IMR-90 (cell line): ENCODE results near the gene TDRD12. TPM values are rescaled to one million over a fixed set of nuclear protein-coding genes. Genes with fewer than 3 reads are reported as not detected.

Source experiments
- ATAC-seq: fragments of 200-7000 bp; cut with Tn5 transposase; 2 replicates; pipeline ENCODE4 v1.9.1; 2020; ENCODE audit warnings: low read depth, mild to moderate bottlenecking, moderate library complexity
- BruUV-seq: library from RNA; stranded (reverse); fragments of 400-500 nt; replicated peaks from 2 replicates; lab custom pipeline; 2021; lab: Mats Ljungman, UMichigan
- CTCF ChIA-PET: fragments of 300-600 bp; formaldehyde crosslinking; extraction: SDS; loops from one replicate; lab custom pipeline; 2021; ENCODE audit warnings: antibody characterized with exemption; lab: Yijun Ruan, JAX
- POLR2A ChIA-PET: fragments of 300-600 bp; sonication (Branson Sonifier 250); formaldehyde crosslinking; loops from one replicate; lab custom pipeline; 2022; ENCODE audit warnings: antibody characterized with exemption; ENCODE audit not compliant: unreplicated experiment; lab: Charles Lee
- DNase-seq: peaks from one replicate; pipeline ENCODE4 v3.0.0; 2013
- H2AFZ ChIP-seq: replicated peaks from 2 replicates; pipeline ENCODE3; 2013; ENCODE audit warnings: low read length, mild to moderate bottlenecking; ENCODE audit not compliant: poor library complexity
- H2AK5ac ChIP-seq: 2 replicates; pipeline ENCODE4 v1.6.1; 2013; ENCODE audit warnings: low read depth, low read length, inconsistent platforms
- H2AK9ac ChIP-seq: replicated peaks from 2 replicates; pipeline ENCODE3; 2013; ENCODE audit warnings: mild to moderate bottlenecking, low read depth, low read length, moderate library complexity; ENCODE audit not compliant: poor library complexity
- H2BK120ac ChIP-seq: 2 replicates; pipeline ENCODE4 v1.6.1; 2013; ENCODE audit warnings: low read depth, low read length, inconsistent platforms
- H2BK15ac ChIP-seq: 3 replicates; pipeline ENCODE4 v1.6.1; 2013; ENCODE audit warnings: low read depth, low read length, inconsistent platforms
- H2BK20ac ChIP-seq: 2 replicates; pipeline ENCODE4 v1.6.1; 2013; ENCODE audit warnings: low read depth, mild to moderate bottlenecking, inconsistent platforms, low read length, moderate library complexity
- H2BK5ac ChIP-seq: 2 replicates; pipeline ENCODE4 v1.6.1; 2013; ENCODE audit warnings: mild to moderate bottlenecking, low read depth, low read length, inconsistent platforms; ENCODE audit not compliant: poor library complexity, severe bottlenecking
- H3K14ac ChIP-seq: replicated peaks from 2 replicates; pipeline ENCODE4 v1.6.1; 2013; ENCODE audit warnings: low read depth, low read length, inconsistent platforms
- H3K18ac ChIP-seq: 2 replicates; pipeline ENCODE4 v1.6.1; 2013; ENCODE audit warnings: low read depth, low read length, control low read depth
- H3K23ac ChIP-seq: 2 replicates; pipeline ENCODE4 v1.6.1; 2013; ENCODE audit warnings: low read depth, low read length, inconsistent platforms
- H3K27ac ChIP-seq: 2 replicates; pipeline ENCODE4 v1.5.1; 2013; ENCODE audit warnings: mild to moderate bottlenecking, control low read depth, low read length; ENCODE audit not compliant: insufficient read depth
- H3K27me3 ChIP-seq: 2 replicates; pipeline ENCODE4 v1.6.1; 2013; ENCODE audit warnings: low read length; ENCODE audit not compliant: control insufficient read depth, insufficient read depth
- H3K36me3 ChIP-seq: 2 replicates; pipeline ENCODE4 v1.6.1; 2013; ENCODE audit warnings: low read length, mixed read lengths; ENCODE audit not compliant: control insufficient read depth, insufficient read depth
- H3K4ac ChIP-seq: 2 replicates; pipeline ENCODE4 v1.6.1; 2013; ENCODE audit warnings: low read depth, low read length, inconsistent platforms
- H3K4me1 ChIP-seq: 2 replicates; pipeline ENCODE4 v1.6.1; 2013; ENCODE audit warnings: low read length, mixed read lengths; ENCODE audit not compliant: control insufficient read depth, insufficient read depth
- H3K4me2 ChIP-seq: 2 replicates; pipeline ENCODE4 v1.6.1; 2013; ENCODE audit warnings: low read depth, mild to moderate bottlenecking, control low read depth, low read length, moderate library complexity
- H3K4me3 ChIP-seq: 2 replicates; pipeline ENCODE4 v1.5.1; 2013; ENCODE audit warnings: low read depth, mild to moderate bottlenecking, control low read depth, low read length, moderate library complexity; ENCODE audit not compliant: insufficient read depth
- H3K56ac ChIP-seq: 2 replicates; pipeline ENCODE4 v1.6.1; 2013; ENCODE audit warnings: low read length, inconsistent platforms; ENCODE audit not compliant: insufficient read depth; ENCODE audit errors: extremely low read depth
- H3K79me1 ChIP-seq, 2 experiments: 2 replicates each; pipeline ENCODE4 v1.6.1; 2013; ENCODE audit warnings: low read length in 2 of 2, inconsistent platforms in 1 of 2, low read depth in 1 of 2
- H3K9ac ChIP-seq: 2 replicates; pipeline ENCODE4 v1.6.1; 2013; ENCODE audit warnings: low read depth, low read length, control low read depth
- H3K9me1 ChIP-seq: 2 replicates; pipeline ENCODE4 v1.6.1; 2013; ENCODE audit warnings: low read length, inconsistent platforms; ENCODE audit not compliant: insufficient read depth
- H3K9me3 ChIP-seq: 2 replicates; pipeline ENCODE4 v1.6.1; 2013; ENCODE audit warnings: low read length; ENCODE audit not compliant: control insufficient read depth, insufficient read depth
- H4K20me1 ChIP-seq: 2 replicates; pipeline ENCODE4 v1.6.1; 2013; ENCODE audit warnings: low read length, inconsistent platforms; ENCODE audit not compliant: insufficient read depth
- H4K5ac ChIP-seq: 2 replicates; pipeline ENCODE4 v1.6.1; 2013; ENCODE audit warnings: mild to moderate bottlenecking, low read depth, low read length, control low read depth
- H4K8ac ChIP-seq, 2 experiments: 2 replicates each; pipeline ENCODE4 v1.6.1; 2013; ENCODE audit warnings: low read depth in 2 of 2, low read length in 2 of 2, control low read depth in 1 of 2, inconsistent platforms in 1 of 2
- H4K91ac ChIP-seq: 2 replicates; pipeline ENCODE4 v1.6.1; 2013; ENCODE audit warnings: low read depth, low read length, inconsistent platforms; ENCODE audit not compliant: insufficient read depth
- BHLHE40 ChIP-seq: fragments of 150-350 bp; IDR thresholded peaks from 2 replicates; pipeline ENCODE4 v1.6.1; 2016; ENCODE audit warnings: mild to moderate bottlenecking, low read depth, low read length
- CEBPB ChIP-seq: IDR thresholded peaks from 2 replicates; pipeline ENCODE4 v1.6.1; 2012; ENCODE audit warnings: low read depth, low read length, improper control_type of control experiment
- CHD1 ChIP-seq: IDR thresholded peaks from 2 replicates; pipeline ENCODE4 v1.6.1; 2012; ENCODE audit warnings: low read depth, low read length, improper control_type of control experiment
- ELK1 ChIP-seq: fragments of 150-350 bp; IDR thresholded peaks from 2 replicates; pipeline ENCODE4 v1.6.1; 2016; ENCODE audit warnings: low read depth, mild to moderate bottlenecking, low read length, moderate library complexity, borderline replicate concordance
- FOS ChIP-seq: fragments of 150-350 bp; IDR thresholded peaks from 2 replicates; pipeline ENCODE4 v1.6.1; 2016; ENCODE audit warnings: low read depth, low read length
- MAZ ChIP-seq: IDR thresholded peaks from 2 replicates; pipeline ENCODE4 v1.6.1; 2012; ENCODE audit warnings: low read depth, mild to moderate bottlenecking, low read length, improper control_type of control experiment, moderate library complexity, borderline replicate concordance
- MXI1 ChIP-seq: IDR thresholded peaks from 2 replicates; pipeline ENCODE4 v1.6.1; 2012; ENCODE audit warnings: low read depth, mild to moderate bottlenecking, low read length, moderate library complexity, borderline replicate concordance
- POLR2A ChIP-seq: IDR thresholded peaks from 2 replicates; pipeline ENCODE4 v1.6.1; 2012; ENCODE audit warnings: mild to moderate bottlenecking, low read depth, low read length
- RAD21 ChIP-seq: IDR thresholded peaks from 2 replicates; pipeline ENCODE4 v1.6.1; 2012; ENCODE audit warnings: low read length, improper control_type of control experiment
- RCOR1 ChIP-seq: IDR thresholded peaks from 2 replicates; pipeline ENCODE4 v1.6.1; 2012; ENCODE audit warnings: mild to moderate bottlenecking, low read length, improper control_type of control experiment; ENCODE audit not compliant: insufficient replicate concordance
- RFX5 ChIP-seq: IDR thresholded peaks from 2 replicates; pipeline ENCODE4 v1.8.0; 2012; ENCODE audit warnings: low read depth, mild to moderate bottlenecking, low read length, moderate library complexity
- SMC3 ChIP-seq: fragments of 150-350 bp; IDR thresholded peaks from 2 replicates; pipeline ENCODE4 v1.6.1; 2016; ENCODE audit warnings: low read depth, mild to moderate bottlenecking, antibody characterized with exemption, low read length, moderate library complexity
- USF2 ChIP-seq: fragments of 150-350 bp; IDR thresholded peaks from 2 replicates; pipeline ENCODE4 v1.6.1; 2017; ENCODE audit warnings: mild to moderate bottlenecking, antibody characterized with exemption, low read length, low read depth
- WGBS, 2 experiments: methylation state at CpG; one replicate each; pipeline versions ENCODE4 v1.1.5 to v1.1.7; 2013; ENCODE audit warnings: missing lambda C conversion rate in 2 of 2; ENCODE audit not compliant: insufficient read length in 1 of 2; ENCODE audit errors: extremely low coverage in 2 of 2; 5-methylcytosine and 5-hydroxymethylcytosine counted together
- dilution Hi-C: fragments of 300-500 bp; cut with HindIII; formaldehyde crosslinking; loops from one replicate; pipeline ENCODE4 v1.14.3; 2018; ENCODE audit warnings: low sequenced_read_pairs; ENCODE audit not compliant: unreplicated experiment
- in situ Hi-C: fragments of 300-500 bp; cut with MboI; formaldehyde crosslinking; loops from 3 replicates; pipeline ENCODE4 v1.14.3; 2019; ENCODE audit warnings: low sequenced_read_pairs, inconsistent platforms, mixed read lengths
- intact Hi-C: fragments of 100-400 bp; cut with micrococcal nuclease; formaldehyde crosslinking; loops from 2 replicates; pipeline ENCODE4 v1.10.0; 2022
- polyA plus RNA-seq, 3 experiments: library from polyadenylated mRNA; depleted of rRNA; stranded (reverse); fragments of >200 nt; gene quantifications; 2 replicates each; pipeline ENCODE4 v1.2.3, GENCODE V29; 2012; ENCODE audit warnings: low replicate concordance in 1 of 3
- total RNA-seq: library from RNA; depleted of rRNA; stranded (reverse); fragments of >200 nt; gene quantifications from 2 replicates; pipeline ENCODE4 v1.2.3, GENCODE V29; 2012
- TF ChIP-seq, protein P1 (sequence below): conservative IDR thresholded peaks from 2 replicates; pipeline ENCODE4 v1.5.1; 2012; ENCODE audit warnings: mild to moderate bottlenecking, low read depth, low read length, improper control_type of control experiment

TDRD12 gene
- total and polyA plus RNA-seq, 2 of the 4 experiments (the other 2 are of a cell fraction), result under 0.01 to 0.07 TPM

DNA sequence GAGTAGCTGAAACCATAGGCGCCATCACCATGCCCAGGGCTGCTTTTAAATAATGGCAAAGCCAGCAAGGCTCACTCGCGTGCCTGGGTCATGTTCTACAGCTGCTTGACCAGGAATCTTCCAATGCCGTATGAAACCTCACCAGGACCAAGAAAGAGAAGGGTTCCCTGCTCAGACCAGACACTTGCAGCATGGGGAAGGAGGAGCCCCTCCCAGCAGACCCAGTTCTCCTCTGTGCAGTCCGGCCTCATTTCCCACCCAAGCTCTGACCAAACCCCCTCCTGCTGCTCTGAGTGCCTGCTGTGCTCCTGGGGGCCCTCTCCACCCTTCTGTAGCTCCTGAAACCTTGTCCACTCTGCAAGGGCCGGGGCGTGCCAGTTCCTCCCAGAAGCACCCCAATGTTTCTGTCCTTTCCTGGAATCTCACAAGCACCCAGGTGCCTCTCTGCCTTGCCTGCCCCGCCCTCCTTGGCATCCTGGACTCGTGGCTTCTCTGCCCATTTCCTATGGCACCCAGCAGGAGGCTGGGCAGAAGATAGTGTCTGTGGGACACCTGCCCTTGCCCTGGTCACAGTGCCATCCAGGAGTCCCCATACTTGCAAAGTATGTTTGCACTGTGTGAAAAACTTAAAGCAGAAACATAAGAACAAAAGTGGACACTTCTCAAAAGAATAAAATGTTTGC is 156.8 kb downstream of the TDRD12 start:
- Histone ChIP-seq H3K4ac (no peak overlapping the region), H2BK20ac (no peak overlapping the region), H2AFZ (no peak overlapping the region), H3K18ac (no peak overlapping the region), H4K5ac (no peak overlapping the region), H3K4me3 (no peak overlapping the region), H3K27ac (no peak overlapping the region), H4K20me1 (no peaks in the 10 kb centered on the region), H2BK120ac (no peak overlapping the region), H3K4me1 (no peaks in the 10 kb centered on the region), H3K9ac (no peak overlapping the region), H4K8ac (no peak overlapping the region), H3K23ac (no peak overlapping the region), H3K4me2 (no peak overlapping the region), H2AK9ac (no peak overlapping the region), H3K9me3 (no peaks in the 10 kb centered on the region), H3K36me3 (no peaks in the 10 kb centered on the region; the same call in none of the 2 replicates), H3K56ac (no peak overlapping the region), H3K27me3 (no peaks in the 10 kb centered on the region), H3K79me1 (no peaks in the 10 kb centered on the region), H2BK15ac (no peak overlapping the region), H2AK5ac (no peak overlapping the region), H2BK5ac (no peak overlapping the region), H3K14ac (no peak overlapping the region), H4K91ac (no peak overlapping the region), H3K9me1 (no peaks in the 10 kb centered on the region)
- WGBS, 2 experiments, result 93% methylated on average over 3 of the region's 9 CpGs; no CpG with 5 or more reads in 1 of the 2 experiments
- dilution Hi-C loops (no loop called here), in situ Hi-C loops (no loop called here), intact Hi-C loops (no loop called here)
- BruUV-seq, result no TSS peak
- ATAC-seq, result no peak; the same call in 1 of the 2 replicates
- CTCF ChIA-PET, result interaction anchor here (0.6 kb wide), 1 partner anchor 323 kb away, joined by 3 read pairs; no protein-coding TSS in a partner anchor
- POLR2A ChIA-PET, result no interaction called here
- DNase-seq, result no peak
- TF ChIP-seq CHD1 (no peak), MXI1 (no peak), RCOR1 (no peak), RFX5 (no peak), SMC3 (no peak), MAZ (no peak), BHLHE40 (no peak), FOS (no peak), CEBPB (no peak), USF2 (no peak), ELK1 (no peak), POLR2A (no peak), RAD21 (no peak)
- TF ChIP-seq, protein P1, sequence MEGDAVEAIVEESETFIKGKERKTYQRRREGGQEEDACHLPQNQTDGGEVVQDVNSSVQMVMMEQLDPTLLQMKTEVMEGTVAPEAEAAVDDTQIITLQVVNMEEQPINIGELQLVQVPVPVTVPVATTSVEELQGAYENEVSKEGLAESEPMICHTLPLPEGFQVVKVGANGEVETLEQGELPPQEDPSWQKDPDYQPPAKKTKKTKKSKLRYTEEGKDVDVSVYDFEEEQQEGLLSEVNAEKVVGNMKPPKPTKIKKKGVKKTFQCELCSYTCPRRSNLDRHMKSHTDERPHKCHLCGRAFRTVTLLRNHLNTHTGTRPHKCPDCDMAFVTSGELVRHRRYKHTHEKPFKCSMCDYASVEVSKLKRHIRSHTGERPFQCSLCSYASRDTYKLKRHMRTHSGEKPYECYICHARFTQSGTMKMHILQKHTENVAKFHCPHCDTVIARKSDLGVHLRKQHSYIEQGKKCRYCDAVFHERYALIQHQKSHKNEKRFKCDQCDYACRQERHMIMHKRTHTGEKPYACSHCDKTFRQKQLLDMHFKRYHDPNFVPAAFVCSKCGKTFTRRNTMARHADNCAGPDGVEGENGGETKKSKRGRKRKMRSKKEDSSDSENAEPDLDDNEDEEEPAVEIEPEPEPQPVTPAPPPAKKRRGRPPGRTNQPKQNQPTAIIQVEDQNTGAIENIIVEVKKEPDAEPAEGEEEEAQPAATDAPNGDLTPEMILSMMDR, result no peak
